Left lung (tissue), 10 donors: ENCODE measurements around the gene HUWE1. TPM values are rescaled to one million over a fixed set of nuclear protein-coding genes. Genes with fewer than 3 reads are reported as not detected.

Experiments
- ATAC-seq: fragments of 200-7000 bp; cut with Tn5 transposase; one replicate; pipeline ENCODE4 v1.9.1; 2020; ENCODE audit warnings: moderate library complexity
- DNase-seq, 4 donors: peaks; one replicate each; pipeline ENCODE4 v3.0.0-alpha.2; 2013 to 2020
- H3K27ac ChIP-seq, 2 donors: fragments of 200-600 bp; sonication (generic) in 1 of 2; one replicate each; pipeline versions ENCODE4 v1.5.0 to v1.8.0; 2020 to 2021
- H3K27me3 ChIP-seq, 2 donors: fragments of 200-600 bp; sonication (generic) in 1 of 2; one replicate each; pipeline versions ENCODE4 v1.5.0 to v1.8.0; 2020 to 2021
- H3K36me3 ChIP-seq, 2 donors: fragments of 200-600 bp; sonication (generic) in 1 of 2; one replicate each; pipeline versions ENCODE4 v1.5.0 to v1.8.0; 2020 to 2021
- H3K4me1 ChIP-seq, 2 donors: fragments of 200-600 bp; one replicate each; pipeline ENCODE4 v1.8.0; 2021
- H3K4me3 ChIP-seq, 2 donors: fragments of 200-600 bp; sonication (generic) in 1 of 2; one replicate each; pipeline versions ENCODE4 v1.5.0 to v1.8.0; 2020 to 2021; ENCODE audit warnings: mild to moderate bottlenecking in 1 of 2
- H3K9me3 ChIP-seq, 2 donors: fragments of 200-600 bp; sonication (generic) in 1 of 2; one replicate each; pipeline versions ENCODE4 v1.5.0 to v1.8.0; 2020 to 2021
- intact Hi-C, 2 donors: fragments of 100-400 bp; cut with DNase I; formaldehyde crosslinking; loops; one replicate each; pipeline versions ENCODE4 v1.11.2 to v1.14.2; 2022
- polyA plus RNA-seq, 6 donors: library from polyadenylated mRNA; unstranded; fragments of 120-200 nt; gene quantifications; one replicate each; pipeline ENCODE4 v1.2.1, GENCODE V29; 2013; ENCODE audit not compliant: insufficient read length in 6 of 6
- total RNA-seq, 2 donors: library from RNA; stranded (reverse); fragmentation: NEBNext Ultra II Directional; extraction: Animal tissue kit (Norgen Biotek cat#: 25700); gene quantifications; one replicate each; pipeline ENCODE4 v1.2.1, GENCODE V29; 2021
- TF ChIP-seq, protein P1 (sequence below), 2 donors: fragments of 200-600 bp; sonication (generic) in 1 of 2; IDR thresholded peaks; one replicate each; pipeline versions ENCODE4 v1.5.0 to v1.8.0; 2021; ENCODE audit warnings: antibody characterized with exemption in 2 of 2
- donor health status: DM: no; HTN: yes; CAD: no.
- donor health status: DM: no; HTN: no; CAD: no.

Gene HUWE1
- total and polyA plus RNA-seq, 8 donors = 138 to 200 (median 152) TPM

DNA sequence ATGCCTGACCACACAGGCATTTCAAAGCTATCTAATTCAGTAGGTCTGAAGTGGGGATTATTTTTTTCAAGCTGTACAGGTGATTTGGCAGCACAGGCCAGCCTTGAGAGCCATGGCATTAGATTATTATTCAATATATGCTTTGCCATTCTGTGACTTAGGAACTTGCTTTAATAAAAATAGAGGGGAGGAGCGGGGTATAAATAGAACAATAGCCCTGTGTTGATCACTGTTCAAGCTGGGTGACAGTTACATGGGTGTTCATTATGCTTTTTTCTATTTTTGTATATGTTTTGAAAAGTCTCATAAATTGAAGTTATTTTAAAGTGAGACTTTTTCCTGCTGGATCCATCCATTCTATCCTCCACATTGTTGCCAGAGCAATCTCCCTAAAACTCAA is 20.3 kb downstream of the HUWE1 start:
- H3K4me3 ChIP-seq = no peak overlapping the region
- H3K9me3 ChIP-seq = no peaks in the 10 kb centered on the region
- no peak for DNase-seq
- no peaks in the 10 kb centered on the region for H3K27me3 ChIP-seq
- intact Hi-C loops = no loop called here
- peaks cover 0 to 8% of the 10 kb centered on the region in 2 donors for H3K36me3 ChIP-seq
- H3K4me1 ChIP-seq = no peaks in the 10 kb centered on the region
- ATAC-seq = no peak
- TF ChIP-seq, protein P1, sequence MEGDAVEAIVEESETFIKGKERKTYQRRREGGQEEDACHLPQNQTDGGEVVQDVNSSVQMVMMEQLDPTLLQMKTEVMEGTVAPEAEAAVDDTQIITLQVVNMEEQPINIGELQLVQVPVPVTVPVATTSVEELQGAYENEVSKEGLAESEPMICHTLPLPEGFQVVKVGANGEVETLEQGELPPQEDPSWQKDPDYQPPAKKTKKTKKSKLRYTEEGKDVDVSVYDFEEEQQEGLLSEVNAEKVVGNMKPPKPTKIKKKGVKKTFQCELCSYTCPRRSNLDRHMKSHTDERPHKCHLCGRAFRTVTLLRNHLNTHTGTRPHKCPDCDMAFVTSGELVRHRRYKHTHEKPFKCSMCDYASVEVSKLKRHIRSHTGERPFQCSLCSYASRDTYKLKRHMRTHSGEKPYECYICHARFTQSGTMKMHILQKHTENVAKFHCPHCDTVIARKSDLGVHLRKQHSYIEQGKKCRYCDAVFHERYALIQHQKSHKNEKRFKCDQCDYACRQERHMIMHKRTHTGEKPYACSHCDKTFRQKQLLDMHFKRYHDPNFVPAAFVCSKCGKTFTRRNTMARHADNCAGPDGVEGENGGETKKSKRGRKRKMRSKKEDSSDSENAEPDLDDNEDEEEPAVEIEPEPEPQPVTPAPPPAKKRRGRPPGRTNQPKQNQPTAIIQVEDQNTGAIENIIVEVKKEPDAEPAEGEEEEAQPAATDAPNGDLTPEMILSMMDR (IDR thresholded peaks at IDR 0.05) = no peak
- H3K27ac ChIP-seq = no peak overlapping the region

- no peaks in the 10 kb centered on the region for H3K4me1 ChIP-seq
- intact Hi-C loops = no loop called here
- DNase-seq (no peak), ATAC-seq (no peak)
- H3K4me3 ChIP-seq = no peak overlapping the region
- H3K27me3 ChIP-seq = no peaks in the 10 kb centered on the region
- peaks cover 0 to 8% of the 10 kb centered on the region in 2 donors for H3K36me3 ChIP-seq
- TF ChIP-seq, protein P1 (IDR thresholded peaks at IDR 0.05) = no peak
- no peaks in the 10 kb centered on the region for H3K9me3 ChIP-seq
- no peak overlapping the region for H3K27ac ChIP-seq
Observed at GRCh38 chrX:53660004-53660403, 26.5 kb downstream of the HUWE1 start.

DNA sequence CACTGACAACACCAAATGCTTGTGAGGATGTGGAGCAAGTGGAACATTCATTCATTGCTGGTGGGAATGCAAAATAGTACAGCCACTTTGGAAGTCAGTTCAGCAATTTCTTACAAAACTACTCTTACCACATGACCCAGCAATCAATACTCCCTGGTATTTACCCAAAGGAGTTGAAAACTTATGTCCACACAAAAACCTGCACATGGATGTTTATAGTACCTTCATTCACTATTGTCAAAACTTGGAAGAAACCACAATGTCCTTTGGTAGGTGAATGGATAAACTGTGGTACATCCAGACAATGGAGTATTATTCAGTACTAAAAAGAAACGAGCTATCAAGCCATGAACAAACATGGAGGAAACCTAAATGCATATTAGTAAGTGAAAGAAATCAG is 27.5 kb downstream of the HUWE1 start:
- intact Hi-C loops = no loop called here
- Histone ChIP-seq H3K4me3 (no peak overlapping the region), H3K4me1 (no peaks in the 10 kb centered on the region), H3K36me3 (peaks cover 0 to 4% of the 10 kb centered on the region in 2 donors), H3K27ac (no peak overlapping the region), H3K27me3 (no peaks in the 10 kb centered on the region), H3K9me3 (no peaks in the 10 kb centered on the region)
- TF ChIP-seq, protein P1 (IDR thresholded peaks at IDR 0.05) = no peak
- ATAC-seq (no peak), DNase-seq (no peak)

GRCh38 chrX:53656845-53657244 is 29.7 kb downstream of the HUWE1 start:
- H3K4me3 ChIP-seq = no peak overlapping the region
- intact Hi-C loops = no loop called here
- H3K27ac ChIP-seq = no peak overlapping the region
- peaks cover 0 to 8% of the 10 kb centered on the region in 2 donors for H3K27me3 ChIP-seq
- H3K9me3 ChIP-seq = no peaks in the 10 kb centered on the region
- DNase-seq (no peak), ATAC-seq (no peak)
- H3K4me1 ChIP-seq = no peaks in the 10 kb centered on the region
- TF ChIP-seq, protein P1 (IDR thresholded peaks at IDR 0.05) = no peak
- peaks cover 2 to 15% of the 10 kb centered on the region in 2 donors for H3K36me3 ChIP-seq

DNA sequence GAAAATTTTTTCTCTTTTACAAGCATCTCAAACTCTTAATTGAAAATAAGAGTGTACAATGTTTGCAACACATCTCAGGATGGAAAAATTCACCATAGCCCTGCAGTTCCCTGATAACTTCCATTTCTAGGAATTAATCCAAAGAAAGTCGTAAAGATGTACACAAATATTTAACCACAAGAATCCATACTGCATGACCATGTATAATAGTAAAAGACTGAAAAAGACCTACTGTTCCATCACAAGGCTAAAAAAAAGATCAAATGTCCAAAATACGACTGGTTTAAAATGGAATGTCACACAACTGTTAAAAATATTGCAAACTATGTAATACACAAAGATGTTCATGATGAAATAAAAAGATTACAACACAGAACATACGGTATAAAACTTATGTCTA is 32.1 kb downstream of the HUWE1 start:
- intact Hi-C loops = no loop called here
- Histone ChIP-seq H3K9me3 (no peaks in the 10 kb centered on the region), H3K4me3 (no peak overlapping the region), H3K27me3 (peaks cover 0 to 11% of the 10 kb centered on the region in 2 donors), H3K27ac (no peak overlapping the region), H3K4me1 (no peaks in the 10 kb centered on the region), H3K36me3 (peaks cover 2 to 19% of the 10 kb centered on the region in 2 donors)
- ATAC-seq = no peak
- no peak for DNase-seq
- TF ChIP-seq, protein P1 (IDR thresholded peaks at IDR 0.05) = no peak
